M059J (cell line): Measurements from ENCODE around the gene INAFM1. TPM values are rescaled to one million over a fixed set of nuclear protein-coding genes. Genes with fewer than 3 reads are reported as not detected.
"Not testable (repeated sequence)": the region's sequence is repeated elsewhere in the genome, so short reads cannot be mapped to it uniquely, and the experiment has no call there.

ENCODE experiments used
- DNase-seq: peaks from one replicate; pipeline ENCODE4 v3.0.0-alpha.2; 2012; ENCODE audit warnings: low read depth
- total RNA-seq: library from RNA; depleted of rRNA; stranded (reverse); fragments of >200 nt; shearing (Covaris generic); gene quantifications from 2 replicates; pipeline ENCODE4 v1.2.3, GENCODE V29; 2014

Gene INAFM1
- total RNA-seq, 1 experiment from 2014 or later = 6.0 TPM

DNA sequence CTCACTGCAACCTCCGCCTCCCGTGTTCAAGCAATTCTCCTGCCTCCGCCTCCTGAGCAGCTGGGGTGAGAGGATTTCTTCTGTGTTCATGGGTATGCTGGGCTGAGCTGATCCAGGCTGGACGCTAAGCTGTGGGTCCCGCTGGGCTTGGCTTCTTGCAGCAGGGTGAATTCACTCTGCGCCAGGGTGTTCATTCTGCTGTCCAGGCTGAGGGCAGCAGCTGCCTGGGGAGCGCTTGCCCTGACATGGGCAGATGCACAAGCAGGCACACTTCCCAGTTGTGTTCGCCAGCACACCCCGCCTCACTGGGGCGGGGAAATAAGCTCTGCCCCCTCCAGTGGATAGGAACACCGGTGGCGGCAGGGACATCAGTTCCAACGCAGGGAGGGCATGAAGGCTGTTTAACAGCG lies 7.3 kb upstream of the INAFM1 start:
- no peak for DNase-seq

DNA sequence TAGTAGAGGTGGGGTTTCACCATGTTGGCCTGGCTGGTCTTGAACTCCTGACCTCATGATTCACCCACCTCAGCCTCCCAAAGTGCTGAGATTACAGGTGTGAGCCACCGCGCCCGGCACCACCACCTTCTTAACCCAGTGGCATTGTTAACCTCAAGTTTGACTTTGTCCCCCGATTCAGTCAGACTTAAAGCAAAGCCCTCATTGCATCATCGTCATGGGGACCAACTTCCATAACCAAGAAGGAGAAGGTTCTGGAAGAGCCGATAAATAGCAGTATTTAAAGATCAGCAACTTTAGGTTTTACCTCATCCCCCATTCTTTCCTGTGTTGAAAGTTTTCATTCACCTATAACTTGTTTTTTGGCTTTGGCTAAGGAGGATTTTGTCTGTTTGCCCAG lies 6.7 kb upstream of the INAFM1 start:
- no peak for DNase-seq

DNA sequence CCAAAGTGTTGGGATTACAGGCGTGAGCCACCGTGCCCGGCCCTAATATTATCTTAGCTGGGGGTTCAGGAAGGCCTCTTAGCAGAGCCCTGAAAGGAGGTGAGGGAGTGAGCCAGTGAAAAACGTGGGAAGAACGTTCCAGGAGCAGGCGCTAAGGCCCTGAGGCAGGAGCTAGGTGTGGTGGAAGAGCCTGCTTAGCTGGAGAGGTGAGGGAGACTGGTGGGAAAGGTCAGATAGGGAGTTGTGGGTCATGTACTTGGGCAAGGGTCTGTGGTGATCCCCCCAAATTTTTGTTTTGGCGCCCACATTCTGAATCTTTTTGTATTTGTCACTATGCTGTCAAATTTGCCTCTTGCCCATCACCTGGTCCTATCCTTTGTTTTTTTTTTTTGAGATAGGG lies 5.1 kb upstream of the INAFM1 start:
- DNase-seq = no peak

DNA sequence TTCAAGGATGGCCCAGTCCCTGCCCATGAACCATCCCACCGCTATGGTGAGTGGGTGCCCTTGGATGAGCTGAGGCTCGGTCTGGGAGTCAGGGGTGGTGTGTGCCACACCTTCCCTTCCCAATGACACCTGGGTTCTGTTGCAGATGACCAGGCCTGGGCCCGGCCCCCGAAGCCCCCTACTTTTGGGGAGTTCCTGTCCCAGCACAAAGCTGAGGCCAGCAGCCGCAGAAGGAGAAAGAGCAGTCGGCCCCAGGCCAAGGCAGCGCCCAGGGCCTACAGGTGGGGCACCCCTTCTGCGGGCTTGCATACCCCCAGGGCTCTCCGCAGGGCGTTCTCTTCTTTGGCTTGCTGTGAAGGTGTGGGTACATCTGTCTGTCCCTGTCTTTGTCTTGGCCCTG lies 4.3 kb upstream of the INAFM1 start:
- no peak for DNase-seq

DNA sequence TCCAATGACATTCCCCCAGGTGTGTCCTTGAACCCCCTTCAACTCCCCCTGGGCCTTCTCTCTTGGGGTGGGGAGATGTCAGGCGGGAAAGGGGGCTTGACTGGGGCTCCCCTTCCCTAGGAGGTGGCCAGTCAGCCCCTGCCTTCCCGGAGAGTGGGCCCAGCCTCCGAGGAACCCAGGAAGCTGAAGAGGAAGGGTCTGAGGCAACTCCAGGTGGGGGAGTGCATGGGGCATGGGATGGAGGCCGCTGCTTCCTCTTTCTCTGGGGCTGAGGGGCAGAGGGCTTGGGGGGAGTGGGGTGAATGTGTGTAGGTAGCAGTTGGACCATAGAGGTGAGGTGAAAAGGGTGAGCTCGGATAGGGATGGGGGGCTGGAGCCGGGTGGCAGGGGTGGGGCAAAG lies 2.7 kb upstream of the INAFM1 start:
- no peak for DNase-seq

GRCh38 chr19:47272448-47273312 lies 2.0 kb upstream of the INAFM1 start:
- no peak for DNase-seq

- DNase-seq = peak; percentile 92
These were observed 1.2 kb upstream of the INAFM1 start for GRCh38 chr19:47273313-47274070.

DNA sequence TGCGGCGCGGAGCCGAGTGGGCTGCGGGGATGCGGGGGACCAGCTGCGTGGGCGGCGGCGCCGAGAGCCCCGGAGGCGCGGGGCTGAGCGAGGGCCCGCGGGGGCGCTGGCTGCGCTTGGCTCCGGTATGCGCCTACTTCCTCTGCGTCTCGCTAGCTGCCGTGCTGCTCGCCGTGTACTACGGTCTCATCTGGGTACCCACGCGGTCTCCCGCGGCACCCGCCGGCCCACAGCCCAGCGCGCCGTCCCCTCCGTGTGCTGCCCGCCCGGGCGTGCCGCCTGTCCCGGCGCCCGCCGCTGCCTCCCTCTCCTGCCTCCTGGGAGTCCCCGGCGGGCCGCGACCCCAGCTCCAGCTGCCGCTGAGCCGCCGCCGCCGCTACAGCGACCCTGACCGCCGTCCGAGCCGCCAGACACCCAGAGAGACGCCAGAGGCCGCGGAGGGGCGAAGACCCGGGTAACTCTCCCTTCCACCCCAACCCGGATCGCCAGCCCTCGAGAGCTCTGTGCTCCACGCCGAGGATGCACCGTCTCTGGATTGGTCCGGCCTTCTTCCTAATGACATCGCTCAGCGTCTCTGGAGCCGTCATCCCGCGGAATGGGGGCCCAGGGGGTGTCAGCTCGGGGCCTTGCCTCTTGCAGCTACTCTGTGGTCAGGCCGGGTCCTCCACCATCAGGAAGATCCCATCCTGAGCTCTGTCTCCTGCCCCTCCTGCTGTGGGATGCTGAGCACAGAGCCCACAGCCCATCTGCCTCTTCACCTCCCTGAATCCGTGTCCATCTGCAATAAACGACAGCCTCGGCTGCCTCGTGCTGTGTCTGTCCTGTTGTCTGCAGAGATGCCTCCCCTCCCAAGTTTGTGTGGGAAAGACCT lies 441 bp downstream of the INAFM1 start:
- no peak for DNase-seq

GRCh38 chr19:47275791-47276461 lies 1.2 kb downstream of the INAFM1 start:
- peak; percentile 62 for DNase-seq

DNA sequence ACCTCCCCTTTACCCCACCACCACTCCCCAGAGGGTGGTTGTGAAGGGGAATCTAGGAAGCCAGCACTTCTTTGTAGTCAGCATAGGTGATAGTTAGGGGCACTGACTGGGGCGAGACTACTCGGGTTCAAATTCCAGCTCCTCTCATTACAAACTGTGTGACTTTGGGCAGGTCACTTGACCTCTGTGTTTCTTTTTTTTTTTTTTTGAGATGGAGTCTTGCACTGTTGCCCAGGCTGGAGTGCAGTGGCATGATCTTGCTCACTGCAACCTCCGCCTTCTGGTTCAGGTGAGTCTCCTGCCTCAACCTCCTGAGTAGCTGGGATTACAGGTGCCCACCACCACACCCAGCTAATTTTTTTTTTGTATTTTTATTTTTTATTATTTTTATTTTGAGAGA lies 1.8 kb downstream of the INAFM1 start:
- DNase-seq = not testable (repeated sequence)

DNA sequence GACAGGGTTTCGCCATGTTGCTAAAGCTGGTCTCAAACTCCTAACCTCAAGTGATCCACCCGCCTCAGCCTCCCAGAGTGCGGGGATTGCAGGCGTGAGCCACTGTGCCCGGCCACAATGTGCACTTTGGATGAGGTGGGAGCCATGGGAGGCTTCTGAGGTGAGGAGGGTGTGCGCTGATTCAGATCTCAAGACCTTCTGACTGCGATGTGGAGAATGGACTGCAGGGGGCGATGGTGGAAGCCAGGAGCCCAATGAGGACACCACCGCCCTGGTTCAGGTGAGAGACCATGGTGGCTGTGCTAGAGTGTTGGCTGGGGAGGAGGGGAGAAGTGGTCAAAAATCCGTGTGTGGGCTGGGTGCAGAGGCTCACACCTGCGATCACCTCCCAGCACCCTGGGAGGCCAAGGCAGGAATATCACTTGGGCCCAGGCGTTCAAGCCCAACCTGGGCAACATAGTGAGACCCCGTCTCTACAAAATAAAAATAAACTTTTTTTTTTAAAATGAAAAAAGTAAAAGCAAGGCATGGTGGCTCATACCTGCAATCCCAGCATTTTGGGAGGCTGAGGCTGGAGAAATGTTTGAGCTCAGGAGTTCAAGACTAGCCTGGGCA lies 5.6 kb downstream of the INAFM1 start:
- peak; percentile 35 for DNase-seq

GRCh38 chr19:47283405-47284059 lies 8.8 kb downstream of the INAFM1 start:
- no peak for DNase-seq

DNA sequence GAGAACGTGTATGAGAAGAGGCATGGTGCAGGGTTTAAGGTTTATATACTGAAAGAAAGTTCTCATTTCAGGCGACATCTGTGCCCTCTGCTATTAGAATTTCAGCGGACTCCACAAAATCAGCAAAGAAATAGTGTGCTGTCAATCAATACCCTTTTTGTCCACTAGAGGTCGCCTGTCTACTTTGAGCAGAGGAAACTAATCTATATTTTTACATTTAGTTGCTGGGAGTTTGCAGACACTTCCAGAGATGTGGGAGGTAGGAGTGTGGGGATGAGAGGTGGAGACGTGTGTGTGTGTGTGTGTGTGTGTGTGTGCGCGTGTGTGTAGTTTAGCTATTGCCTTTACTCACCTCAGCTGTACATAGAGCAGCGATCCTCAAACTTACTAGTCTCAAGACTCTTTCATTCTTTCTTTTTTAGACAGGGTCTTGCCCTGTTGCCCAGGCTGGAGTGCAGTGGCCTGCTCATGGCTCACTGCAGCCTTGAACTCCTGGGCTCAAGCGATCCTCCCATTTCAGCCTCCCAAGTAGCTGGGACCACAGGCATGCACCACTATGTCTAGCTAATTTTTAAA lies 9.7 kb downstream of the INAFM1 start:
- peak; percentile 56 for DNase-seq

- DNase-seq = peak; percentile 81
These were observed 21.4 kb downstream of the INAFM1 start for GRCh38 chr19:47296036-47296435.

- DNase-seq = not testable (repeated sequence)
These were observed 26.2 kb downstream of the INAFM1 start for GRCh38 chr19:47300867-47301266.

DNA sequence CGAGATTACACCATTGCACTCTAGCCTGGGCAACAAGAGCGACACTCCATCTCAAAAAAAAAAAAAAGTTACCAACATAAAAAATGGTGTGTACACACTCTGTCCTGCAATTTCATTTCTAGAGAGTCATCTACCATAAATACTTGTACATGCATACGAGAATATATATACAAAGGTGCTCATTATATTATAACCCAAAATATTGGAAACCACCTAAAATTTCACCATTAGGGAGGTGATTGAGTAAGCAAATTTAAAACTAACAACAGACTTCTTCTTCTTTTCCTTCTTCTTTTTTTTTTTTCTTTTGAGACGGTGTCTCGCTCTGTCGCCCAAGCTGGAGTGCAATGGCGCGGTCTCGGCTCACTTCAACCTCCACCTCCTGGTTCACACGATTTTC lies 27.6 kb downstream of the INAFM1 start:
- no peak for DNase-seq

GRCh38 chr19:47303966-47304365 lies 29.3 kb downstream of the INAFM1 start:
- no peak for DNase-seq

GRCh38 chr19:47305309-47305751 lies 30.6 kb downstream of the INAFM1 start:
- peak; percentile 67 for DNase-seq

- no peak for DNase-seq
These were observed 31.6 kb downstream of the INAFM1 start for GRCh38 chr19:47306303-47306702.

GRCh38 chr19:47309038-47309437 lies 34.4 kb downstream of the INAFM1 start:
- DNase-seq = peak; percentile 12
